K562 (cell line): ENCODE measurements around the gene SPAG9. TPM values are rescaled to one million over a fixed set of nuclear protein-coding genes. Genes with fewer than 3 reads are reported as not detected.
A peak's percentile ranks its signal among the peaks of the same experiment; 100 is the strongest.

Experiments
- ATAC-seq: fragments of 200-7000 bp; cut with Tn5 transposase; 3 replicates; pipeline ENCODE4 v1.9.1; 2020; ENCODE audit warnings: moderate library complexity
- BruUV-seq: library from RNA; stranded (reverse); fragments of 400-500 nt; replicated peaks from 2 replicates; lab custom pipeline; 2021; lab: Mats Ljungman, UMichigan
- CTCF ChIA-PET: fragments of 300-600 bp; formaldehyde crosslinking; extraction: SDS; loops from one replicate; lab custom pipeline; 2021; ENCODE audit warnings: low intra/inter-chr PET ratio; lab: Yijun Ruan, JAX
- POLR2A ChIA-PET: fragments of 300-600, 350-650 bp; sonication (Branson Sonifier 250); formaldehyde crosslinking; extraction: SDS; loops from one replicate; lab custom pipeline; 2021; ENCODE audit warnings: antibody characterized with exemption, inconsistent platforms; lab: Yijun Ruan, JAX
- DNase-seq, 4 experiments: peaks; one replicate each; pipeline versions ENCODE4 v3.0.0 to v3.0.0-alpha.2; 2011 to 2018; ENCODE audit warnings: low spot score in 3 of 4, mixed read lengths in 3 of 4; ENCODE audit errors: extremely low read depth in 1 of 4
- FAIRE-seq: peaks from 2 replicates; lab custom pipeline; 2011; peaks lifted over from hg19 to GRCh38; lab: Jason Lieb, UNC
- H2AFZ ChIP-seq: 2 replicates; pipeline ENCODE4 v1.6.0; 2011; ENCODE audit warnings: low read depth, low read length, control low read depth, inconsistent platforms
- H3K27ac ChIP-seq: fragments of 200-600 bp; 3 replicates; pipeline ENCODE4 v1.8.0; 2011; ENCODE audit warnings: low read depth, mild to moderate bottlenecking, control low read depth, inconsistent platforms, low read length, moderate library complexity, mixed read lengths; ENCODE audit errors: extremely low read depth
- H3K27me3 ChIP-seq, 2 experiments: fragments of 300-600 bp in 1 of 2; 2 replicates in 1 of 2; 3 replicates in 1 of 2; pipeline versions ENCODE4 v1.6.0 to v1.8.0; 2011; ENCODE audit warnings: inconsistent platforms in 2 of 2, low read length in 2 of 2, mild to moderate bottlenecking in 1 of 2, mixed read lengths in 1 of 2, moderate library complexity in 1 of 2; ENCODE audit not compliant: control insufficient read depth in 2 of 2, insufficient read depth in 2 of 2
- H3K36me3 ChIP-seq: fragments of 300-600 bp; 3 replicates; pipeline ENCODE4 v1.8.0; 2011; ENCODE audit warnings: mild to moderate bottlenecking, low read length, inconsistent platforms; ENCODE audit not compliant: control insufficient read depth, insufficient read depth
- H3K4me1 ChIP-seq, 2 experiments: fragments of 200-600 bp in 1 of 2; replicated peaks in 1 of 2; 2 replicates in 1 of 2; 3 replicates in 1 of 2; pipeline versions ENCODE4 v1.5.1 to v1.8.0; 2011; ENCODE audit warnings: inconsistent platforms in 2 of 2, low read length in 2 of 2, mild to moderate bottlenecking in 1 of 2, mixed read lengths in 1 of 2, moderate library complexity in 1 of 2; ENCODE audit not compliant: control insufficient read depth in 2 of 2, insufficient read depth in 2 of 2
- H3K4me2 ChIP-seq: 2 replicates; pipeline ENCODE4 v1.6.1; 2011; ENCODE audit warnings: low read length, control low read depth, inconsistent platforms, mixed read lengths; ENCODE audit not compliant: insufficient read depth
- H3K4me3 ChIP-seq: fragments of 200-600 bp; sonication (generic), shearing (Covaris generic); 2 replicates; pipeline ENCODE4 v1.5.1; 2016; ENCODE audit warnings: control low read depth, inconsistent platforms
- H3K79me2 ChIP-seq: fragments of 200-600 bp; 3 replicates; pipeline ENCODE4 v1.8.0; 2011; ENCODE audit warnings: low read length, inconsistent platforms; ENCODE audit not compliant: control insufficient read depth, insufficient read depth
- H3K9ac ChIP-seq, 2 experiments: 2 replicates each; pipeline versions ENCODE4 v1.6.0 to v1.6.1; 2011; ENCODE audit warnings: low read depth in 2 of 2, low read length in 2 of 2, control low read depth in 1 of 2, inconsistent platforms in 1 of 2, mild to moderate bottlenecking in 1 of 2, mixed read lengths in 1 of 2; ENCODE audit not compliant: insufficient read depth in 1 of 2
- H3K9me1 ChIP-seq: one replicate; pipeline ENCODE4 v1.6.0; 2011; ENCODE audit warnings: inconsistent platforms, mild to moderate bottlenecking, low read length, moderate library complexity; ENCODE audit not compliant: control insufficient read depth, insufficient read depth
- H3K9me3 ChIP-seq: replicated peaks from 2 replicates; pipeline ENCODE4 v1.5.1; 2011; ENCODE audit warnings: low read depth, low read length, inconsistent platforms; ENCODE audit not compliant: control insufficient read depth, insufficient read depth
- H4K20me1 ChIP-seq: replicated peaks from 2 replicates; pipeline ENCODE4 v1.6.1; 2011; ENCODE audit warnings: low read length, inconsistent platforms, mixed read lengths; ENCODE audit not compliant: control insufficient read depth, insufficient read depth
- FOXJ3 ChIP-seq: sonication (generic); formaldehyde crosslinking; IDR thresholded peaks from 2 replicates; pipeline ENCODE4 v1.4.0; 2020; ENCODE audit warnings: mild to moderate bottlenecking, missing genetic modification reagents
- MEIS2 ChIP-seq: fragments of 450-650 bp; IDR thresholded peaks from 2 replicates; pipeline ENCODE4 v1.6.1; 2014; ENCODE audit warnings: mild to moderate bottlenecking; ENCODE audit not compliant: partially characterized antibody
- MNT ChIP-seq, 2 experiments: fragments of 450-650 bp; conservative IDR thresholded peaks; 2 replicates each; pipeline ENCODE4 v1.6.1; 2017; ENCODE audit warnings: mild to moderate bottlenecking in 2 of 2, moderate library complexity in 2 of 2
- NEUROD1 ChIP-seq: fragments of 150-350 bp; IDR thresholded peaks from 2 replicates; pipeline ENCODE4 v1.6.1; 2014; ENCODE audit warnings: borderline replicate concordance, low read length, low read depth; ENCODE audit not compliant: partially characterized antibody
- NKRF ChIP-seq: fragments of 450-650 bp; IDR thresholded peaks from 2 replicates; pipeline ENCODE4 v1.6.1; 2016; ENCODE audit warnings: borderline replicate concordance
- PBX2 ChIP-seq, 2 experiments: IDR thresholded peaks in 1 of 2; conservative IDR thresholded peaks in 1 of 2; 2 replicates each; pipeline ENCODE4 v1.6.1; 2016; ENCODE audit warnings: low read depth in 2 of 2, mild to moderate bottlenecking in 1 of 2, missing compliant biosample characterization in 1 of 2, missing genetic modification characterization in 1 of 2, moderate library complexity in 1 of 2
- RFX1 ChIP-seq: fragments of 450-650 bp; IDR thresholded peaks from 2 replicates; pipeline ENCODE4 v1.6.1; 2016; ENCODE audit warnings: mild to moderate bottlenecking, moderate library complexity
- WGBS: fragments of 100-300 bp; shearing (Covaris generic); methylation state at CpG from one replicate; pipeline ENCODE4 v1.1.6; 2016; ENCODE audit warnings: low coverage, mixed read lengths; ENCODE audit not compliant: insufficient coverage; ENCODE audit errors: missing lambda C conversion rate; 5-methylcytosine and 5-hydroxymethylcytosine counted together
- in situ Hi-C: fragments of 300-500 bp; cut with MboI; formaldehyde crosslinking; loops from 4 replicates; pipeline ENCODE4 v1.15.0; 2018; ENCODE audit warnings: inconsistent platforms, mixed read lengths
- intact Hi-C: fragments of 100-400 bp; cut with micrococcal nuclease; formaldehyde crosslinking; loops from 2 replicates; pipeline ENCODE4 v1.14.2; 2022
- polyA plus RNA-seq, 8 experiments: library from polyadenylated mRNA; depleted of rRNA in 4 of 8; stranded (reverse) in 5 of 8; unstranded in 3 of 8; fragments of >200 nt; fragmentation: Nextera tagmentation in 2 of 8; fragmentation: Illumina TruSeq in 1 of 8; extraction: Ambion mirVana in 2 of 8; extraction: Trizol in 1 of 8; gene quantifications; 2 replicates each; pipeline versions ENCODE4 v1.2.1 to v1.2.3, GENCODE V29; 2011 to 2014; ENCODE audit warnings: inconsistent platforms in 1 of 8, missing spikeins in 1 of 8
- total RNA-seq, 7 experiments: library from RNA; depleted of rRNA in 6 of 7; stranded (reverse); fragments of >200 nt in 6 of 7; fragmentation: Illumina TruSeq in 2 of 7; extraction: Trizol in 2 of 7; gene quantifications; 2 replicates each; pipeline versions ENCODE4 v1.2.1 to v1.2.3, GENCODE V29; 2011 to 2021; ENCODE audit warnings: low replicate concordance in 1 of 7
- TF ChIP-seq, protein P1 (sequence below), 3 experiments: fragments of 200-800 bp in 1 of 3; fragments of 250-450 bp in 1 of 3; fragments of 450-650 bp in 1 of 3; sonication (Bioruptor Pico) in 1 of 3; sonication (Bioruptor generic) in 1 of 3; formaldehyde crosslinking in 1 of 3; IDR thresholded peaks; 2 replicates each; pipeline versions ENCODE4 v1.6.1 to v1.8.0; 2016 to 2022; ENCODE audit warnings: mild to moderate bottlenecking in 2 of 3, missing genetic modification characterization in 2 of 3, missing compliant biosample characterization in 1 of 3, moderate library complexity in 1 of 3

The SPAG9 gene
- total and polyA plus RNA-seq, 9 of the 15 experiments (the other 6 are each of a cell fraction or from before 2014, with no cell fraction given) = 12.2 to 99.2 (median 58.2) TPM

- TF ChIP-seq, protein P1, sequence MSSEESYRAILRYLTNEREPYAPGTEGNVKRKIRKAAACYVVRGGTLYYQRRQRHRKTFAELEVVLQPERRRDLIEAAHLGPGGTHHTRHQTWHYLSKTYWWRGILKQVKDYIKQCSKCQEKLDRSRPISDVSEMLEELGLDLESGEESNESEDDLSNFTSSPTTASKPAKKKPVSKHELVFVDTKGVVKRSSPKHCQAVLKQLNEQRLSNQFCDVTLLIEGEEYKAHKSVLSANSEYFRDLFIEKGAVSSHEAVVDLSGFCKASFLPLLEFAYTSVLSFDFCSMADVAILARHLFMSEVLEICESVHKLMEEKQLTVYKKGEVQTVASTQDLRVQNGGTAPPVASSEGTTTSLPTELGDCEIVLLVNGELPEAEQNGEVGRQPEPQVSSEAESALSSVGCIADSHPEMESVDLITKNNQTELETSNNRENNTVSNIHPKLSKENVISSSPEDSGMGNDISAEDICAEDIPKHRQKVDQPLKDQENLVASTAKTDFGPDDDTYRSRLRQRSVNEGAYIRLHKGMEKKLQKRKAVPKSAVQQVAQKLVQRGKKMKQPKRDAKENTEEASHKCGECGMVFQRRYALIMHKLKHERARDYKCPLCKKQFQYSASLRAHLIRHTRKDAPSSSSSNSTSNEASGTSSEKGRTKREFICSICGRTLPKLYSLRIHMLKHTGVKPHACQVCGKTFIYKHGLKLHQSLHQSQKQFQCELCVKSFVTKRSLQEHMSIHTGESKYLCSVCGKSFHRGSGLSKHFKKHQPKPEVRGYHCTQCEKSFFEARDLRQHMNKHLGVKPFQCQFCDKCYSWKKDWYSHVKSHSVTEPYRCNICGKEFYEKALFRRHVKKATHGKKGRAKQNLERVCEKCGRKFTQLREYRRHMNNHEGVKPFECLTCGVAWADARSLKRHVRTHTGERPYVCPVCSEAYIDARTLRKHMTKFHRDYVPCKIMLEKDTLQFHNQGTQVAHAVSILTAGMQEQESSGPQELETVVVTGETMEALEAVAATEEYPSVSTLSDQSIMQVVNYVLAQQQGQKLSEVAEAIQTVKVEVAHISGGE (CRISPR knock-in tag; IDR thresholded peaks at IDR 0.05) = 0 out of 6 replicates have a peak, but pooled peaks of 1 of the 3 experiments have one; percentile 26
These were observed 12.3 kb upstream of the SPAG9 start (continued) for GRCh38 chr17:51132964-51133319.

- H3K4me1 ChIP-seq = peaks cover 4 to 13% of the 10 kb centered on the region in 2 experiments; a peak in 4 of 5 replicates
- 17% methylated on average over 3 of the region's 3 CpGs for WGBS
- H3K27me3 ChIP-seq = no peaks in the 10 kb centered on the region
- in situ Hi-C loops (no loop called here), intact Hi-C loops (no loop called here)
- DNase-seq (peak in 2 of 4 experiments; percentile 34 to 84), FAIRE-seq (peak; percentile 61), ATAC-seq (peak; percentile 82)
- no peaks in the 10 kb centered on the region for H3K9me1 ChIP-seq
- H3K4me3 ChIP-seq = no peak overlapping the region
- H3K27ac ChIP-seq = peak overlapping the region; percentile 36; the same call in 1 of the 3 replicates
- CTCF ChIA-PET = no interaction called here
- H3K4me2 ChIP-seq = peak overlapping the region; percentile 32
- H3K79me2 ChIP-seq = no peaks in the 10 kb centered on the region
- H3K9me3 ChIP-seq = no peaks in the 10 kb centered on the region
- H3K9ac ChIP-seq = no peak overlapping the region
- BruUV-seq = no TSS peak
- H4K20me1 ChIP-seq = no peaks in the 10 kb centered on the region
- H2AFZ ChIP-seq = peak overlapping the region; percentile 70
- POLR2A ChIA-PET = interaction anchor here (0.5 to 3.2 kb wide), 4 partner anchors 8 to 25 kb away, joined by 3 to 10 read pairs (median 3); partner anchors contain the start of gene NME1
- no peaks in the 10 kb centered on the region for H3K36me3 ChIP-seq
- peak; percentile 99 for TF ChIP-seq RFX1
- peak; percentile 45 for TF ChIP-seq PBX2 (CRISPR knock-in tag; IDR thresholded peaks at IDR 0.05; ENCODE audit: low read depth)
- TF ChIP-seq PBX2 (tag; conservative IDR thresholded peaks at IDR 0.05; ENCODE audit: low read depth) = peak; percentile 91
- TF ChIP-seq MNT (conservative IDR thresholded peaks at IDR 0.05) = peak; percentile 42 to 61; a peak in 2 of 4 replicates
- peak; percentile 50 for TF ChIP-seq MEIS2
- TF ChIP-seq NEUROD1 = peak; percentile 82
- TF ChIP-seq NKRF = no peak
- TF ChIP-seq FOXJ3 (CRISPR knock-in tag) = peak; percentile 83
These were observed 7.4 kb upstream of the SPAG9 start for GRCh38 chr17:51128076-51128475.
